Mesenchymal stem cell (in vitro differentiated cells and primary cell): ENCODE measurements around the gene KIAA1217.

ENCODE experiments used
- DNase-seq: peaks from one replicate; pipeline ENCODE4 v3.0.0-alpha.2; 2013
- H2AFZ ChIP-seq: one replicate; pipeline ENCODE4 v1.6.1; 2013; ENCODE audit warnings: low read depth, mild to moderate bottlenecking, control low read depth, inconsistent platforms, low read length, moderate library complexity
- H2AK5ac ChIP-seq: 2 replicates; pipeline ENCODE4 v1.6.1; 2013; ENCODE audit warnings: low read length, moderate library complexity, mild to moderate bottlenecking, inconsistent platforms; ENCODE audit not compliant: severe bottlenecking
- H2BK120ac ChIP-seq: one replicate; pipeline ENCODE4 v1.6.1; 2013; ENCODE audit warnings: low read depth, mild to moderate bottlenecking, inconsistent platforms, low read length, moderate library complexity
- H2BK12ac ChIP-seq, 2 experiments: one replicate each; pipeline ENCODE4 v1.6.1; 2013; ENCODE audit warnings: inconsistent platforms in 2 of 2, low read length in 2 of 2, mild to moderate bottlenecking in 2 of 2, moderate library complexity in 2 of 2, control low read depth in 1 of 2
- H2BK15ac ChIP-seq: one replicate; pipeline ENCODE4 v1.6.1; 2013; ENCODE audit warnings: mild to moderate bottlenecking, low read depth, inconsistent platforms; ENCODE audit not compliant: poor library complexity, severe bottlenecking
- H2BK5ac ChIP-seq: 2 replicates; pipeline ENCODE4 v1.6.1; 2013; ENCODE audit warnings: low read depth, mild to moderate bottlenecking, low read length, control low read depth, inconsistent platforms; ENCODE audit not compliant: poor library complexity, severe bottlenecking
- H3K14ac ChIP-seq, 2 experiments: one replicate each; pipeline ENCODE4 v1.6.1; 2013; ENCODE audit warnings: inconsistent platforms in 2 of 2, low read length in 2 of 2, control low read depth in 1 of 2, mild to moderate bottlenecking in 1 of 2, moderate library complexity in 1 of 2
- H3K18ac ChIP-seq, 2 experiments: one replicate each; pipeline ENCODE4 v1.6.1; 2013; ENCODE audit warnings: inconsistent platforms in 2 of 2, low read length in 2 of 2, control low read depth in 1 of 2, low read depth in 1 of 2, mild to moderate bottlenecking in 1 of 2
- H3K23ac ChIP-seq, 2 experiments: one replicate each; pipeline ENCODE4 v1.6.1; 2013; ENCODE audit warnings: inconsistent platforms in 2 of 2, low read length in 2 of 2, mild to moderate bottlenecking in 2 of 2, moderate library complexity in 2 of 2, control low read depth in 1 of 2
- H3K27ac ChIP-seq: 2 replicates; pipeline ENCODE4 v1.5.1; 2013; ENCODE audit warnings: mild to moderate bottlenecking, moderate library complexity, low read length, control low read depth, inconsistent platforms; ENCODE audit not compliant: poor library complexity, severe bottlenecking
- H3K27me3 ChIP-seq, 2 experiments: 2 replicates each; pipeline versions ENCODE4 v1.6.1 to v1.7.0; 2013; ENCODE audit warnings: low read length in 2 of 2, mild to moderate bottlenecking in 2 of 2, moderate library complexity in 2 of 2, control low read depth in 1 of 2, inconsistent platforms in 1 of 2; ENCODE audit not compliant: control insufficient read depth in 1 of 2, insufficient read depth in 1 of 2
- H3K36me3 ChIP-seq, 2 experiments: 2 replicates each; pipeline versions ENCODE4 v1.6.1 to v1.7.0; 2013; ENCODE audit warnings: low read length in 2 of 2, control low read depth in 1 of 2, inconsistent platforms in 1 of 2, low read depth in 1 of 2, mild to moderate bottlenecking in 1 of 2; ENCODE audit not compliant: insufficient read depth in 2 of 2, control insufficient read depth in 1 of 2
- H3K4ac ChIP-seq, 2 experiments: one replicate each; pipeline ENCODE4 v1.6.1; 2013; ENCODE audit warnings: inconsistent platforms in 2 of 2, low read length in 2 of 2, mild to moderate bottlenecking in 2 of 2, moderate library complexity in 2 of 2, control low read depth in 1 of 2, low read depth in 1 of 2
- H3K4me1 ChIP-seq: 2 replicates; pipeline ENCODE4 v1.6.1; 2013; ENCODE audit warnings: low read depth, low read length, control low read depth; ENCODE audit not compliant: control insufficient read depth, insufficient read depth
- H3K4me2 ChIP-seq: 2 replicates; pipeline ENCODE4 v1.6.1; 2013; ENCODE audit warnings: low read length, mild to moderate bottlenecking, inconsistent platforms; ENCODE audit not compliant: poor library complexity, severe bottlenecking
- H3K4me3 ChIP-seq, 2 experiments: 2 replicates each; pipeline versions ENCODE4 v1.5.1 to v1.7.0; 2013; ENCODE audit warnings: low read length in 2 of 2, mild to moderate bottlenecking in 2 of 2, control low read depth in 1 of 2, low read depth in 1 of 2; ENCODE audit not compliant: insufficient read depth in 1 of 2
- H3K79me1 ChIP-seq: replicated peaks from 2 replicates; pipeline ENCODE4 v1.6.1; 2013; ENCODE audit warnings: mild to moderate bottlenecking, control low read depth, low read length, inconsistent platforms; ENCODE audit not compliant: poor library complexity, severe bottlenecking
- H3K9ac ChIP-seq: 2 replicates; pipeline ENCODE4 v1.7.0; 2013; ENCODE audit warnings: mild to moderate bottlenecking, low read length, moderate library complexity
- H3K9me3 ChIP-seq: 2 replicates; pipeline ENCODE4 v1.7.0; 2013; ENCODE audit warnings: mild to moderate bottlenecking, low read length; ENCODE audit not compliant: control insufficient read depth
- H4K8ac ChIP-seq: one replicate; pipeline ENCODE4 v1.6.1; 2013; ENCODE audit warnings: inconsistent platforms, mild to moderate bottlenecking, low read length, moderate library complexity
- H4K91ac ChIP-seq: one replicate; pipeline ENCODE4 v1.6.1; 2013; ENCODE audit warnings: mild to moderate bottlenecking, low read length, inconsistent platforms
- WGBS: methylation state at CpG from one replicate; pipeline ENCODE4 v1.1.7; 2013; ENCODE audit warnings: mixed read lengths; 5-methylcytosine and 5-hydroxymethylcytosine counted together

KIAA1217 gene

GRCh38 chr10:24272374-24272773 lies 63.4 kb downstream of the KIAA1217 start:
- H2AFZ ChIP-seq, result no peak overlapping the region
- no peaks in the 10 kb centered on the region for H3K9me3 ChIP-seq
- no peak overlapping the region for H3K14ac ChIP-seq
- H3K4ac ChIP-seq, result no peak overlapping the region
- H3K27me3 ChIP-seq, result no peaks in the 10 kb centered on the region
- no peak overlapping the region for H3K9ac ChIP-seq
- no peak overlapping the region for H3K23ac ChIP-seq
- H2BK5ac ChIP-seq, result no peak overlapping the region
- no peak overlapping the region for H3K27ac ChIP-seq
- no peaks in the 10 kb centered on the region for H3K36me3 ChIP-seq
- no peak overlapping the region for H4K8ac ChIP-seq
- DNase-seq, result no peak
- H3K18ac ChIP-seq, result no peak overlapping the region
- H2BK12ac ChIP-seq, result no peak overlapping the region
- no peak overlapping the region for H2AK5ac ChIP-seq
- no peak overlapping the region for H4K91ac ChIP-seq
- H3K4me3 ChIP-seq, result no peak overlapping the region
- no peaks in the 10 kb centered on the region for H3K4me1 ChIP-seq
- H3K79me1 ChIP-seq, result no peaks in the 10 kb centered on the region
- H2BK15ac ChIP-seq, result no peak overlapping the region
- H2BK120ac ChIP-seq, result no peak overlapping the region
- WGBS, result 80% methylated on average over 7 of the region's 7 CpGs
- no peak overlapping the region for H3K4me2 ChIP-seq

DNA sequence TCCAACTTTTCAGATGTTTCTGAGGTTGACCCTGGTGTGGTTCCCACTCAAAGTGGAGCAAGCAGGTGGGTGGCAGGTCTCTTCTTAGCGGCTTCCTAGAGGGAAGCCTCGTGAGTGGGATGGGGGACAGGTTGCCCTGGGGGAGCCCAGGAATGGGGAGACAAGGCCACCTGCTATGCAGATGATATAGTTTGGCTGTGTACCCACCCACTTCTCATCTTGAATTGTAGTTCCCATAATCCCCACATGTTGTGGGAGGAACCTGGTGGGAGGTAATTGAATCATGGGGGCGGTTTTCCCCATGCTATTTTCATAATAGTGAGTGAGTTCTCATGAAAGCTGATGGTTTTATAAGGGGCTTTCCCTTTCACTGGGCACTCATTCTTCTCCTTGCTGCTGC lies 68.3 kb downstream of the KIAA1217 start:
- DNase-seq, result no peak
- Histone ChIP-seq H3K9me3 (no peaks in the 10 kb centered on the region), H4K91ac (no peak overlapping the region), H2BK120ac (no peak overlapping the region), H2BK15ac (no peak overlapping the region), H3K36me3 (no peaks in the 10 kb centered on the region), H2AK5ac (no peak overlapping the region), H3K4ac (no peak overlapping the region), H2BK12ac (no peak overlapping the region), H3K23ac (no peak overlapping the region), H3K27ac (no peak overlapping the region), H3K4me3 (no peak overlapping the region), H3K27me3 (no peaks in the 10 kb centered on the region), H3K4me1 (no peaks in the 10 kb centered on the region), H2AFZ (no peak overlapping the region), H3K14ac (peak overlapping the region in 1 of 2 experiments; percentile 48), H3K18ac (no peak overlapping the region), H3K4me2 (no peak overlapping the region), H3K9ac (no peak overlapping the region), H2BK5ac (no peak overlapping the region), H3K79me1 (no peaks in the 10 kb centered on the region), H4K8ac (no peak overlapping the region)
- WGBS, result 91% methylated on average over 3 of the region's 3 CpGs

DNA sequence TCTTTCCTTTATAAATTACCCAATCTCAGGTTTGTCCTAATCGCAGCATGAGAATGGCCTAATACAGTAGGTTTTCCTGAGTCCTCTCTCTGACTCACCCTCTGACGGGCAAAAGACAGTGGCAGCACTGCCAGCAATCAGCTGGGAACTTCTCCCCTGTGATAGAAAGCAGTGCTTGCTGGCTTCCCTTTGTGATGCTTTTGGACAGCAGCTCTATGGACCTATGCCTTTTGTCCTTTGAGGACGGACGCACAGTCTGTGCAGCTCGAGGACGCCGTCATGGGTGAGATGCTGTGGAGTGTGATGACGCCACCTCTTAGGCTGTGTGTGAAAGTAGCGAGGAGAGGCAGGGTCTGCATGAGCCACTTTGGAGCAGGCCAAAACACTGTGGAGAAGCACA lies 68.8 kb downstream of the KIAA1217 start:
- no peak overlapping the region for H3K4me3 ChIP-seq
- no peak overlapping the region for H2AFZ ChIP-seq
- no peaks in the 10 kb centered on the region for H3K4me1 ChIP-seq
- H3K36me3 ChIP-seq, result no peaks in the 10 kb centered on the region
- H3K4ac ChIP-seq, result peak overlapping the region in 1 of 2 experiments; percentile 5
- no peak overlapping the region for H3K4me2 ChIP-seq
- 88% methylated on average over 9 of the region's 9 CpGs for WGBS
- no peak overlapping the region for H3K23ac ChIP-seq
- no peak overlapping the region for H3K14ac ChIP-seq
- no peak overlapping the region for H3K18ac ChIP-seq
- no peak overlapping the region for H4K8ac ChIP-seq
- no peaks in the 10 kb centered on the region for H3K9me3 ChIP-seq
- peak overlapping the region; percentile 1 for H4K91ac ChIP-seq
- no peak overlapping the region for H2AK5ac ChIP-seq
- no peak overlapping the region for H3K27ac ChIP-seq
- H2BK12ac ChIP-seq, result no peak overlapping the region
- no peaks in the 10 kb centered on the region for H3K27me3 ChIP-seq
- H3K79me1 ChIP-seq, result no peaks in the 10 kb centered on the region
- DNase-seq, result peak; percentile 40
- no peak overlapping the region for H3K9ac ChIP-seq
- H2BK120ac ChIP-seq, result no peak overlapping the region
- H2BK5ac ChIP-seq, result no peak overlapping the region
- H2BK15ac ChIP-seq, result no peak overlapping the region

DNA sequence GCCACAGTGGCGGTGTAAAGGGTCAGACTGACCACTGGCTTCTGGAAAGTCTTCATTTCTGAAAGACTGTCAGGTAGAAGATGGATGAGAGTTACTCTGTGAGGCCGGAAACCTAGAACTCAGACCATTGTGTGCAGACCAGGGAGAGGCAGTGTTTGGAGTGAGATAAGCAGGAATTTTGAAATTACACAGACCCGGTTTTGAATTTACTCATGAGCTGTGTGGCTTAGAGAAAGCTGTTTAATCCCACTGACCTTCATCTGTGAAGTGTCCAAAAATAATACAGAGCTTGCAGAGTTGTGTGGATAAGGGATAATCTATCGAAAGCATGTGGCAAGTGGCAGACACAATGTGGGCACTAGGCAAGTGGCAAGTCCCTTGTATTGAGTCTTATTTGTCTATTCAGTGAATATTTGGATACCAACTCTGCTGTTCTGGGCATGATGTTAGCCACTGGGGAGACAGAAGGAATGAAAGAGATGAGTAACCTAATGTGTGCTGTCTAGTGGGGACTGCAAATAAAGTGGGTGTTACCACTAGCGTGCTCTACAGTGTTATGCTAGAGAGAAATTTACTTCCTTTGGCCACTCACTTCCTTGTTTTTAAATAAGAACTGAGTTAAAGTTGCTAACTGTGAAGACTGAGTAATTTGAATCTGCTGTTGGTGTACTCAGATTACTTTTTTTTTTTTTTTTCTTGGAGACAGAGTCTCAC lies 69.4 kb downstream of the KIAA1217 start:
- WGBS, result 76% methylated on average over 5 of the region's 5 CpGs
- Histone ChIP-seq H3K4me1 (no peaks in the 10 kb centered on the region), H4K91ac (no peak overlapping the region), H2BK120ac (no peak overlapping the region), H3K4ac (no peak overlapping the region), H4K8ac (no peak overlapping the region), H3K14ac (no peak overlapping the region), H3K9ac (no peak overlapping the region), H2BK12ac (no peak overlapping the region), H3K4me2 (no peak overlapping the region), H2AK5ac (no peak overlapping the region), H3K23ac (no peak overlapping the region), H3K4me3 (no peak overlapping the region), H3K27ac (no peak overlapping the region), H2AFZ (no peak overlapping the region), H2BK5ac (no peak overlapping the region), H2BK15ac (no peak overlapping the region), H3K27me3 (no peaks in the 10 kb centered on the region), H3K36me3 (no peaks in the 10 kb centered on the region), H3K9me3 (no peaks in the 10 kb centered on the region), H3K18ac (no peak overlapping the region), H3K79me1 (no peaks in the 10 kb centered on the region)
- DNase-seq, result no peak
